Fibroblast of lung (primary cell): ENCODE data around the gene PAQR7. TPM values are rescaled to one million over a fixed set of nuclear protein-coding genes. Genes with fewer than 3 reads are reported as not detected.

ENCODE experiments used
- DNase-seq, 2 donors: peaks; one replicate each; pipeline versions ENCODE4 v3.0.0 to v3.0.0-alpha.2; 2010; ENCODE audit warnings: low read depth in 2 of 2
- H2AFZ ChIP-seq: 2 replicates; pipeline ENCODE4 v1.5.1; 2012; ENCODE audit warnings: low read length, control low read depth, inconsistent platforms
- H3K27ac ChIP-seq: 2 replicates; pipeline ENCODE4 v1.5.1; 2011; ENCODE audit warnings: low read length, control low read depth; ENCODE audit not compliant: insufficient read depth
- H3K27me3 ChIP-seq: 2 replicates; pipeline ENCODE4 v1.5.1; 2011; ENCODE audit warnings: mild to moderate bottlenecking, low read length; ENCODE audit not compliant: control insufficient read depth, insufficient read depth
- H3K36me3 ChIP-seq: 2 replicates; pipeline ENCODE4 v1.5.1; 2011; ENCODE audit warnings: low read length; ENCODE audit not compliant: control insufficient read depth, insufficient read depth
- H3K4me1 ChIP-seq: 2 replicates; pipeline ENCODE4 v1.5.1; 2011; ENCODE audit warnings: low read length; ENCODE audit not compliant: control insufficient read depth, insufficient read depth; ENCODE audit errors: extremely low read depth
- H3K4me2 ChIP-seq: 2 replicates; pipeline ENCODE4 v1.5.1; 2011; ENCODE audit warnings: low read length, control low read depth; ENCODE audit not compliant: insufficient read depth; ENCODE audit errors: extremely low read depth
- H3K4me3 ChIP-seq, 4 experiments: fragments of 200-600 bp in 1 of 4; sonication (generic) in 1 of 4; replicated peaks in 1 of 4; 2 replicates each; pipeline ENCODE4 v1.5.1; 2011 to 2016; ENCODE audit warnings: low read length in 4 of 4, low read depth in 3 of 4, mild to moderate bottlenecking in 3 of 4, control low read depth in 2 of 4, inconsistent platforms in 1 of 4, mixed read lengths in 1 of 4; ENCODE audit not compliant: insufficient read depth in 1 of 4; ENCODE audit errors: control extremely low read depth in 1 of 4
- H3K79me2 ChIP-seq: 2 replicates; pipeline ENCODE4 v1.5.1; 2012; ENCODE audit warnings: mild to moderate bottlenecking, low read length, inconsistent platforms; ENCODE audit not compliant: control insufficient read depth, insufficient read depth
- H3K9ac ChIP-seq: 2 replicates; pipeline ENCODE4 v1.5.1; 2011; ENCODE audit warnings: mild to moderate bottlenecking, low read length, control low read depth; ENCODE audit not compliant: insufficient read depth
- H3K9me3 ChIP-seq: 2 replicates; pipeline ENCODE4 v1.5.1; 2012; ENCODE audit warnings: low read depth, low read length; ENCODE audit not compliant: control insufficient read depth, insufficient read depth
- H4K20me1 ChIP-seq: 2 replicates; pipeline ENCODE4 v1.5.1; 2011; ENCODE audit warnings: low read length; ENCODE audit not compliant: control insufficient read depth, insufficient read depth; ENCODE audit errors: extremely low read depth
- EZH2 ChIP-seq: IDR thresholded peaks from 2 replicates; pipeline ENCODE4 v1.5.1; 2012; ENCODE audit warnings: low read length, control low read depth, mild to moderate bottlenecking; ENCODE audit errors: missing control alignments
- polyA plus RNA-seq, 2 donors: library from polyadenylated mRNA; depleted of rRNA in 1 of 2; stranded (reverse) in 1 of 2; unstranded in 1 of 2; fragments of >200 nt; gene quantifications; 2 replicates each; pipeline ENCODE4 v1.2.1, GENCODE V29; 2011 to 2012; ENCODE audit warnings: missing spikeins in 1 of 2
- total RNA-seq: library from RNA; depleted of rRNA; stranded (reverse); fragments of >200 nt; gene quantifications from 2 replicates; pipeline ENCODE4 v1.2.1, GENCODE V29; 2014
- TF ChIP-seq, protein P1 (sequence below), 2 donors: IDR thresholded peaks in 1 of 2; conservative IDR thresholded peaks in 1 of 2; 1 replicate in 1 of 2; 2 replicates in 1 of 2; pipeline ENCODE4 v1.5.1; 2011 to 2012; ENCODE audit warnings: low read length in 2 of 2, control low read depth in 1 of 2, inconsistent platforms in 1 of 2, low read depth in 1 of 2, mild to moderate bottlenecking in 1 of 2

PAQR7 gene
- total and polyA plus RNA-seq, 2 donors (not counting 1 experiment from before 2014, with no cell fraction given), result 12.8 to 15.9 TPM

GRCh38 chr1:25874209-25874608 lies 1.3 kb downstream of the PAQR7 start:
- H3K36me3 ChIP-seq, result peaks cover 6% of the 10 kb centered on the region
- H2AFZ ChIP-seq, result no peak overlapping the region
- no peaks in the 10 kb centered on the region for H3K9me3 ChIP-seq
- H3K4me1 ChIP-seq, result peaks cover 23% of the 10 kb centered on the region
- no peaks in the 10 kb centered on the region for H4K20me1 ChIP-seq
- H3K27me3 ChIP-seq, result no peaks in the 10 kb centered on the region
- DNase-seq, result no peak
- peak overlapping the region; percentile 90 for H3K4me2 ChIP-seq
- H3K27ac ChIP-seq, result no peak overlapping the region
- TF ChIP-seq EZH2, result no peak
- TF ChIP-seq, protein P1, sequence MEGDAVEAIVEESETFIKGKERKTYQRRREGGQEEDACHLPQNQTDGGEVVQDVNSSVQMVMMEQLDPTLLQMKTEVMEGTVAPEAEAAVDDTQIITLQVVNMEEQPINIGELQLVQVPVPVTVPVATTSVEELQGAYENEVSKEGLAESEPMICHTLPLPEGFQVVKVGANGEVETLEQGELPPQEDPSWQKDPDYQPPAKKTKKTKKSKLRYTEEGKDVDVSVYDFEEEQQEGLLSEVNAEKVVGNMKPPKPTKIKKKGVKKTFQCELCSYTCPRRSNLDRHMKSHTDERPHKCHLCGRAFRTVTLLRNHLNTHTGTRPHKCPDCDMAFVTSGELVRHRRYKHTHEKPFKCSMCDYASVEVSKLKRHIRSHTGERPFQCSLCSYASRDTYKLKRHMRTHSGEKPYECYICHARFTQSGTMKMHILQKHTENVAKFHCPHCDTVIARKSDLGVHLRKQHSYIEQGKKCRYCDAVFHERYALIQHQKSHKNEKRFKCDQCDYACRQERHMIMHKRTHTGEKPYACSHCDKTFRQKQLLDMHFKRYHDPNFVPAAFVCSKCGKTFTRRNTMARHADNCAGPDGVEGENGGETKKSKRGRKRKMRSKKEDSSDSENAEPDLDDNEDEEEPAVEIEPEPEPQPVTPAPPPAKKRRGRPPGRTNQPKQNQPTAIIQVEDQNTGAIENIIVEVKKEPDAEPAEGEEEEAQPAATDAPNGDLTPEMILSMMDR (conservative IDR thresholded peaks at IDR 0.05 in 1 of 2, IDR thresholded peaks at IDR 0.05 in 1 of 2; ENCODE audit: low read depth in 1 of 2, low read length in 2 of 2), result no peak
- peak overlapping the region; percentile 56 to 72 (median 69) for H3K4me3 ChIP-seq
- no peaks in the 10 kb centered on the region for H3K79me2 ChIP-seq
- H3K9ac ChIP-seq, result no peak overlapping the region

DNA sequence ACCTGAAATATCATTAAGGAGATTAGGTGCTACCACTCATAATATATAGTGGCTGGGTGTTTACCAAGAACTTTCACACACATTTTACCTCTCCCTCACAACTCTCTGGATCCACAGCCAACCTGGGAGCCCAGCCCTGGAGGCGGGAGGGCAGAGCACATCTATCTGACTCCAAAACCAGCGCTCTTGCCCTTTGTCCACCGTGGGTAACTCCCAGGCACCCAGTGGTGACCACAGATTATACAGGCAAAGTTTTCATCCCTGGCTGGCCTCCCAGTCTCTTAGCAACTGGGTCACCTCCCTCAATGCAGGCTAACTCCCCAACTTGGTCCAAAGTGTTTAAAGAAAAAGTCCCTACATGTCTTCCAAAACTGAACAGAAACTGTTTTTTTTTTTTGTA lies 2.4 kb downstream of the PAQR7 start:
- Histone ChIP-seq H3K4me1 (peaks cover 23% of the 10 kb centered on the region), H3K4me2 (peak overlapping the region; percentile 13)
- no peak for TF ChIP-seq EZH2
- TF ChIP-seq, protein P1 (conservative IDR thresholded peaks at IDR 0.05 in 1 of 2, IDR thresholded peaks at IDR 0.05 in 1 of 2; ENCODE audit: low read depth in 1 of 2, low read length in 2 of 2), result no peak

DNA sequence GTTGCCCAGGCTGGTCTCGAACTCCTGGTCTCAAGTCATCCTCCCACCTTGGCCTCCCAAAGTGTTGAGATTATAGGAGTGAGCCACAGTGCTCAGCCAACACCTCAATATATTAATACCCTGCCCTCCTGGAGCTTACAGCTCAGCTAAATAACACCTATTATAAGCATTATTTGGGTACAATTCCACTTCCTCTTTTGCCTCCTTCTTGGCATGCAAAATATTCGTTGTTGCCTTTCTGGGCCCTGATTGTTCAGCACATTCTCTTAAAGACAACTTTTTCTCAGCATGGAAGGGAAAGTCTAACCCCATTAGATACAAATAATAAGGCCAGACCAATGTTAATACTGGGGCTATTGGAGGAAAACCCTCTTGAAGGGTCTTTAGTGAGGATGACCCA lies 2.8 kb downstream of the PAQR7 start:
- Histone ChIP-seq H3K36me3 (peaks cover 6% of the 10 kb centered on the region), H3K27me3 (no peaks in the 10 kb centered on the region), H3K27ac (no peak overlapping the region), H3K4me1 (peaks cover 23% of the 10 kb centered on the region), H3K9ac (no peak overlapping the region), H3K4me3 (no peak overlapping the region), H3K9me3 (no peaks in the 10 kb centered on the region), H3K79me2 (no peaks in the 10 kb centered on the region), H2AFZ (no peak overlapping the region), H3K4me2 (peak overlapping the region; percentile 13), H4K20me1 (no peaks in the 10 kb centered on the region)
- TF ChIP-seq EZH2, result no peak
- TF ChIP-seq, protein P1 (conservative IDR thresholded peaks at IDR 0.05 in 1 of 2, IDR thresholded peaks at IDR 0.05 in 1 of 2; ENCODE audit: low read depth in 1 of 2, low read length in 2 of 2), result no peak
- no peak for DNase-seq

More for the DNA sequence above, 2.4 kb downstream of the PAQR7 start:
- Histone ChIP-seq H3K9me3 (no peaks in the 10 kb centered on the region), H2AFZ (no peak overlapping the region), H3K79me2 (no peaks in the 10 kb centered on the region), H3K27ac (no peak overlapping the region), H3K27me3 (no peaks in the 10 kb centered on the region), H3K4me3 (no peak overlapping the region), H3K36me3 (peaks cover 6% of the 10 kb centered on the region), H4K20me1 (no peaks in the 10 kb centered on the region), H3K9ac (no peak overlapping the region)
- DNase-seq, result no peak
